GM12872 (cell line): Measurements from ENCODE around the gene MYCBP.

Experiments used
- CTCF ChIP-seq: IDR thresholded peaks from 3 replicates; pipeline ENCODE4 v1.5.1; 2011; ENCODE audit warnings: low read depth, mild to moderate bottlenecking, low read length, moderate library complexity; ENCODE audit not compliant: insufficient read depth

Gene MYCBP

GRCh38 chr1:38817267-38818174 is 55.6 kb downstream of the MYCBP start:
- TF ChIP-seq CTCF = no peak

DNA sequence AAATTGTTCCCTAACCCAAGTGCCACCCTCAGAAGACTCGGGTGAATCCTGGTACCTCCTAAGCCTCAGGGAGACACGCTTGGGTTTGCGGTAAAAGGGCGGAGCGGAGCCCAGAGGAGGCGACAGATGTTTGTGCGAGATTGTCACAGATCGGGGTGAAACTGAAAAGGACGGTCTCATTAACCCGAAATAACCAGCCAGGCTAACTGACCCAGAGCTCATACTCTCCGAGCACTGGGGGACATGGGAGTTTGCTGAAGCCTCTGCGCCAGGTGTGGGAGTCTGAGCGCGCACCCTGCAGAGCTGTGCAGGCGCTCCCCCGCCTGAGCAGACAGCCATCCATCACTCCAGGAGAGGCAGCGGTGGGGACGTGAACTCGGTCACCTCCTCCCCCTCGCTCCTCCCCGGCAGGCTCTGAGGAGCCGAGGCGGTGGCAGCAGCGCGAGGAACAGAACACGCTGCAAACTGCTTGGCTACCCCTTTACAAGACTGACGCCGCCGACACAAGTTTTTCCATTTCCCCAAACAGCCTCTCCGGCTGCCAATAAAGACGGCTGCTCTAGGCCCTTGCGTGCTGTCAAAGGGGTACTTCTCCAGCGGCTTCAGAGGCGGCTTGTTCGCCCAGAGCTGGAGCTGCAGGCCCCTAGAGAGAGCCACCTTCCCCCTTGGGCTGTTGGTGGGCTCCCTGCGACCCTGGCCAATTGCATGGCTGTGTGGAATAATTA is 57.1 kb downstream of the MYCBP start:
- TF ChIP-seq CTCF = 0 out of 3 replicates have a peak, but pooled peaks have one; percentile 12

- TF ChIP-seq CTCF = no peak
Measured at GRCh38 chr1:38814984-38815464, 58.1 kb downstream of the MYCBP start.

- no peak for TF ChIP-seq CTCF
Measured at GRCh38 chr1:38814444-38814983, 58.6 kb downstream of the MYCBP start.

DNA sequence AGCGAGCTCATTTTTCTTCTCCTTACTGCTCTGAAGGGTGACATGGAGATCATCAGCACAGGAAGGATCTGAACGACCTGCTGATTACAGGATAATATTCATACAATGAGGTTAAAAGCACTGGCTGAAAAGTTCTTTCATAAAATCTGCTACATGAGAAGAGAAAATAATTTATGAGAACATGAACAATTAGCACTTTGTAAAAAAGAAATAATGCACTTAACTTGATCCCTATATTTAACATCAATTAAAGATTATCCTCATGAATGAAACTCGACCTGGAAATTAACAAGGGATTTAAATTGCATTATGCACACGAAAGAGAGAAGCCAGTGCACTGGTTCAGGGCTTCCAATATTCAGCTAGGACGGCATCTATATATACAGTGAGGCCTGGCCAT is 60.2 kb downstream of the MYCBP start:
- no peak for TF ChIP-seq CTCF
